ENCODE results near the gene EFCAB5. TPM values are rescaled to one million over a fixed set of nuclear protein-coding genes. Genes with fewer than 3 reads are reported as not detected.

Gene EFCAB5
- polyA plus RNA-seq, 4 donors = 0.10 to 2.7 TPM; not detected in 2

DNA sequence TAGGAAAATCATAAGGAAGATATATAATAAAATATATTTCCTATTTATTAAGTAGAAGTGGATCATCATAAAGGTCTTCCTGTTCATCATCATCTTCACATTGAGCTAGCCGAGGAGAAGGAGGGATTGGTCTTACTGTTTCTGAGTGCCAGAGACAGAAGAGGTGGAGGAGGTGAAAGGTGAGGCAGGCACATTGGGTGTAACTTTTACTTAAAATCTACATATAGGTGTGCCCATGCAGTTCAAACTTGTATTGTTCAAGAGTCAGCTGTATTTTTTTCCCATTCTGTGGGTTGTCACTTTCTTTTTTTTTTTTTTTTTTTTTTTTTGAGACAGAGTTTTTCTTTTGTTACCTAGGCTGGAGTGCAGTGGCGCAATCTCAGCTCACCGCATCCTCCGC lies 210.0 kb downstream of the EFCAB5 start:
- Histone ChIP-seq H3K27me3 (ENCODE audit: control insufficient read depth in 3 of 3, insufficient read depth in 3 of 3, low read length in 3 of 3) (no peaks in the 10 kb centered on the region), H3K4me3 (ENCODE audit: low read depth in 1 of 3, low read length in 3 of 3) (no peak overlapping the region), H3K27ac (ENCODE audit: low read depth in 1 of 3, low read length in 2 of 3) (no peak overlapping the region), H3K36me3 (ENCODE audit: control insufficient read depth in 3 of 3, insufficient read depth in 2 of 3, low read depth in 1 of 3, low read length in 3 of 3) (peaks cover 0 to 27% (median 0%) of the 10 kb centered on the region in 3 donors), H3K4me1 (ENCODE audit: control insufficient read depth in 3 of 3, insufficient read depth in 2 of 3, low read depth in 1 of 3, low read length in 2 of 3) (no peaks in the 10 kb centered on the region), H3K9me3 (ENCODE audit: control insufficient read depth in 2 of 2, insufficient read depth in 1 of 2, low read depth in 1 of 2, low read length in 1 of 2) (no peaks in the 10 kb centered on the region)
- DNase-seq (no peak), FAIRE-seq (no peak)
- 97 to 98% (median 97%) methylated on average over 4 of the region's 4 CpGs for WGBS, 3 donors

DNA sequence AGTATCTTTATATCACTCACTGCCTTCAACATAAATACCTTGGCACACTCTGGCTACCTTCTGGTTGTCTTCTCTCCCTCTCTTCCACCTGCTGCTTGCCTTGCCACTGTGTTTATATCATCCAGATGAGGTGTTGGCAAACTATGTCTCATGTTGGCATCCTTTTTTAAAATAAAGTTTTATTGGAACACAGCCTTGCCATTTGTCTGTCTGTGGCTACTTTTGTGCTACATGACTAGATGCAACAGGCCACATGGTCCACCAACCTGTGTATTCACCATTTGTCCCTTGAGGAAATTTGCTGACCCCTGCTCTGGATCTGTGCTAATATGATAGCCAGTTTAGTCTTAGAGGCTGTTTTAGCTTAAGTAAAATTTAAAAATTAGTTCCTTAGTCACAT lies 212.0 kb downstream of the EFCAB5 start:
- DNase-seq (no peak), FAIRE-seq (no peak)
- no peaks in the 10 kb centered on the region for H3K27me3 ChIP-seq (ENCODE audit: control insufficient read depth in 3 of 3, insufficient read depth in 3 of 3, low read length in 3 of 3)
- no peaks in the 10 kb centered on the region for H3K9me3 ChIP-seq (ENCODE audit: control insufficient read depth in 2 of 2, insufficient read depth in 1 of 2, low read depth in 1 of 2, low read length in 1 of 2)
- H3K4me1 ChIP-seq (ENCODE audit: control insufficient read depth in 3 of 3, insufficient read depth in 2 of 3, low read depth in 1 of 3, low read length in 2 of 3) = no peaks in the 10 kb centered on the region
- no peak overlapping the region for H3K27ac ChIP-seq (ENCODE audit: low read depth in 1 of 3, low read length in 2 of 3)
- H3K36me3 ChIP-seq (ENCODE audit: control insufficient read depth in 3 of 3, insufficient read depth in 2 of 3, low read depth in 1 of 3, low read length in 3 of 3) = peaks cover 0 to 21% (median 0%) of the 10 kb centered on the region in 3 donors
- H3K4me3 ChIP-seq (ENCODE audit: low read depth in 1 of 3, low read length in 3 of 3) = no peak overlapping the region

DNA sequence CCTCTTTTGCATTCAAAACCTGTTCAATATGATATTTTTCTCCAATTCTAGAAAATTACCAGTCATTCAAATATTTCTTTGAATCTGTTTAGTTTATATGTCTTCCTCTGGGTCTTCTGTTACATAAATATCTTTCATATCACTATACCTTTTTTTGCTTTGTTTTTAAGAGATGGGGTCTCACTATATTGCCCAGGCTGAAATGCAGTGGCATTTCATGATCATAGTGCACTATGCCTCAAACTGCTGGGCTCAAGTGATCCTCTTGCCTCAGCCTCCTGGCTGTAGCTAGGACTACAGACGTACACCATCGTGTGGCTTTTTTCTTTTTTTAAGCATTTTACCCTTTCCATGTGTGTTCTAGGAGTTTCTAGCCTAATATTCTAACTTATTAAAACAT lies 214.0 kb downstream of the EFCAB5 start:
- 94 to 97% (median 96%) methylated on average over 2 of the region's 2 CpGs for WGBS, 3 donors
- Histone ChIP-seq H3K4me3 (ENCODE audit: low read depth in 1 of 3, low read length in 3 of 3) (no peak overlapping the region), H3K27ac (ENCODE audit: low read depth in 1 of 3, low read length in 2 of 3) (no peak overlapping the region), H3K4me1 (ENCODE audit: control insufficient read depth in 3 of 3, insufficient read depth in 2 of 3, low read depth in 1 of 3, low read length in 2 of 3) (no peaks in the 10 kb centered on the region), H3K9me3 (ENCODE audit: control insufficient read depth in 2 of 2, insufficient read depth in 1 of 2, low read depth in 1 of 2, low read length in 1 of 2) (peaks cover 0 to 5% of the 10 kb centered on the region in 2 donors), H3K36me3 (ENCODE audit: control insufficient read depth in 3 of 3, insufficient read depth in 2 of 3, low read depth in 1 of 3, low read length in 3 of 3) (peaks cover 0 to 22% (median 0%) of the 10 kb centered on the region in 3 donors), H3K27me3 (ENCODE audit: control insufficient read depth in 3 of 3, insufficient read depth in 3 of 3, low read length in 3 of 3) (no peaks in the 10 kb centered on the region)
- DNase-seq (no peak), FAIRE-seq (no peak)

Other genes with a start within 250 kb of the EFCAB5 start
- 10 to 100 TPM; 11.6 to 18.9 (median 13.6) TPM for gene SSH2, start 11.4 kb upstream of the EFCAB5 start, polyA plus RNA-seq
- 10 to 100 TPM; 22.1 to 30.0 (median 26.4) TPM for gene NSRP1, start 175.2 kb downstream of the EFCAB5 start, polyA plus RNA-seq